ENCODE data around the gene TANC2.

Gene TANC2

GRCh38 chr17:63001689-63002394 lies 35.8 kb downstream of the TANC2 start:
- DNase-seq (ENCODE audit: low read depth in 2 of 2) = no peak

- DNase-seq (ENCODE audit: low read depth in 2 of 2) = no peak
Measured at GRCh38 chr17:63002625-63003024, 36.6 kb downstream of the TANC2 start.

- DNase-seq (ENCODE audit: low read depth in 2 of 2) = no peak
Measured at GRCh38 chr17:63015824-63016223, 49.8 kb downstream of the TANC2 start.

All from stimulated activated CD4-positive, alpha-beta T cell treated with anti-CD3 and anti-CD28 coated beads, Interleukin-1b, Interleukin-23, amount 100 ng/mL, for 4 hours (primary cell).